Measurements from ENCODE around the gene MTMR12.
"Not testable (repeated sequence)": the region's sequence is repeated elsewhere in the genome, so short reads cannot be mapped to it uniquely, and the experiment has no call there.

Gene MTMR12

GRCh38 chr5:32295966-32296772, 16.6 kb downstream of the MTMR12 start:
- not testable (repeated sequence) for DNase-seq

GRCh38 chr5:32291591-32291990, 21.1 kb downstream of the MTMR12 start:
- no peak for DNase-seq

GRCh38 chr5:32290922-32291321, 21.8 kb downstream of the MTMR12 start:
- no peak for DNase-seq

- DNase-seq, result not testable (repeated sequence)
Observed at GRCh38 chr5:32290501-32290900, 22.2 kb downstream of the MTMR12 start.

GRCh38 chr5:32289986-32290385, 22.8 kb downstream of the MTMR12 start:
- not testable (repeated sequence) for DNase-seq

GRCh38 chr5:32288135-32288534, 24.6 kb downstream of the MTMR12 start:
- not testable (repeated sequence) for DNase-seq

- DNase-seq, result not testable (repeated sequence)
Observed at GRCh38 chr5:32287525-32287924, 25.2 kb downstream of the MTMR12 start.

- DNase-seq, result no peak
Observed at GRCh38 chr5:32285510-32286138, 27.1 kb downstream of the MTMR12 start.

GRCh38 chr5:32283539-32284377, 29.0 kb downstream of the MTMR12 start:
- no peak for DNase-seq

- no peak for DNase-seq
Observed at GRCh38 chr5:32283061-32283460, 29.7 kb downstream of the MTMR12 start.

GRCh38 chr5:32282633-32283032, 30.1 kb downstream of the MTMR12 start:
- DNase-seq, result no peak

- not testable (repeated sequence) for DNase-seq
Observed at GRCh38 chr5:32281378-32282133, 31.2 kb downstream of the MTMR12 start.

- DNase-seq, result no peak
Observed at GRCh38 chr5:32280656-32281081, 32.1 kb downstream of the MTMR12 start.

GRCh38 chr5:32279786-32280185, 33.0 kb downstream of the MTMR12 start:
- DNase-seq, result no peak

GRCh38 chr5:32279223-32279622, 33.5 kb downstream of the MTMR12 start:
- no peak for DNase-seq

GRCh38 chr5:32278406-32278805, 34.3 kb downstream of the MTMR12 start:
- DNase-seq, result no peak

GRCh38 chr5:32277798-32278197, 34.9 kb downstream of the MTMR12 start:
- no peak for DNase-seq

- no peak for DNase-seq
Observed at GRCh38 chr5:32276173-32276853, 36.4 kb downstream of the MTMR12 start.

- DNase-seq, result no peak
Observed at GRCh38 chr5:32275396-32275741, 37.4 kb downstream of the MTMR12 start.

GRCh38 chr5:32274548-32275395, 38.0 kb downstream of the MTMR12 start:
- no peak for DNase-seq

GRCh38 chr5:32273821-32274220, 38.9 kb downstream of the MTMR12 start:
- DNase-seq, result no peak

Measured in stimulated activated CD4-positive, alpha-beta T cell treated with anti-CD3 and anti-CD28 coated beads, Interleukin-2, amount 100 ng/mL, for 48 hours (primary cell).